Fibroblast of lung (primary cell): Measurements from ENCODE around the gene SYDE1.

Experiments used
- EZH2 ChIP-seq: IDR thresholded peaks from 2 replicates; pipeline ENCODE4 v1.5.1; 2012; ENCODE audit warnings: low read length, control low read depth, mild to moderate bottlenecking; ENCODE audit errors: missing control alignments
- TF ChIP-seq, protein P1 (sequence below), 2 donors: IDR thresholded peaks in 1 of 2; conservative IDR thresholded peaks in 1 of 2; 1 replicate in 1 of 2; 2 replicates in 1 of 2; pipeline ENCODE4 v1.5.1; 2011 to 2012; ENCODE audit warnings: low read length in 2 of 2, control low read depth in 1 of 2, inconsistent platforms in 1 of 2, low read depth in 1 of 2, mild to moderate bottlenecking in 1 of 2

DNA sequence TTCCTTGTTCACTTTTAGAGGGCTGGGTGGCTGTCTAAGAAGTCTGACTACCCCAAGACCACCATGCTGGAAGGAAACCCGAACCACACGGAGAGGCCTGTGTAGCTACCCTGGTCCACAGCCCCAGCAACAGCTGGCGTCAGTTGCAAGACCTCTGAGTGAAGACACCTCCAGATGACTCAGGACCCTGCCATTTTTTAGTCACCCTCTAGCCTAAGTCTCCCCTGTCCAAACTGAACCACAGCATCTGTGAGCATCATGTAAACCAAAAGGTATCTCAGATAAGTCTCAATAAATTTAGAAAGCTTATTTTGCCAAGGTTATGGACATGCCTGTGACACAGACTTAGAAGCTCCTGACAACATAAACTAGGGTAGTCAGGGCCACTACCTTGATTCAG is 2.2 kb upstream of the SYDE1 start:
- TF ChIP-seq, protein P1, sequence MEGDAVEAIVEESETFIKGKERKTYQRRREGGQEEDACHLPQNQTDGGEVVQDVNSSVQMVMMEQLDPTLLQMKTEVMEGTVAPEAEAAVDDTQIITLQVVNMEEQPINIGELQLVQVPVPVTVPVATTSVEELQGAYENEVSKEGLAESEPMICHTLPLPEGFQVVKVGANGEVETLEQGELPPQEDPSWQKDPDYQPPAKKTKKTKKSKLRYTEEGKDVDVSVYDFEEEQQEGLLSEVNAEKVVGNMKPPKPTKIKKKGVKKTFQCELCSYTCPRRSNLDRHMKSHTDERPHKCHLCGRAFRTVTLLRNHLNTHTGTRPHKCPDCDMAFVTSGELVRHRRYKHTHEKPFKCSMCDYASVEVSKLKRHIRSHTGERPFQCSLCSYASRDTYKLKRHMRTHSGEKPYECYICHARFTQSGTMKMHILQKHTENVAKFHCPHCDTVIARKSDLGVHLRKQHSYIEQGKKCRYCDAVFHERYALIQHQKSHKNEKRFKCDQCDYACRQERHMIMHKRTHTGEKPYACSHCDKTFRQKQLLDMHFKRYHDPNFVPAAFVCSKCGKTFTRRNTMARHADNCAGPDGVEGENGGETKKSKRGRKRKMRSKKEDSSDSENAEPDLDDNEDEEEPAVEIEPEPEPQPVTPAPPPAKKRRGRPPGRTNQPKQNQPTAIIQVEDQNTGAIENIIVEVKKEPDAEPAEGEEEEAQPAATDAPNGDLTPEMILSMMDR (conservative IDR thresholded peaks at IDR 0.05 in 1 of 2, IDR thresholded peaks at IDR 0.05 in 1 of 2; ENCODE audit: low read depth in 1 of 2, low read length in 2 of 2) = no peak
- no peak for TF ChIP-seq EZH2
